Peyer's patch (tissue), 4 donors: ENCODE measurements around the gene FLRT3. TPM values are rescaled to one million over a fixed set of nuclear protein-coding genes. Genes with fewer than 3 reads are reported as not detected.

Experiments
- DNase-seq, 3 donors: peaks; one replicate each; pipeline ENCODE4 v3.0.0-alpha.2; 2017 to 2019
- H3K27ac ChIP-seq, 4 donors: fragments of 200-600 bp; sonication (generic); one replicate each; pipeline ENCODE4 v1.5.1; 2016 to 2019
- H3K27me3 ChIP-seq, 2 donors: fragments of 200-600 bp; sonication (generic); one replicate each; pipeline ENCODE4 v1.5.1; 2019
- H3K36me3 ChIP-seq, 3 donors: fragments of 200-600 bp; sonication (generic); one replicate each; pipeline ENCODE4 v1.5.1; 2016 to 2019
- H3K4me1 ChIP-seq, 4 donors: fragments of 200-600 bp; sonication (generic); one replicate each; pipeline ENCODE4 v1.5.1; 2016 to 2019
- H3K4me3 ChIP-seq, 4 donors: fragments of 200-600 bp; sonication (generic); 1 replicate in 3 of 4; 2 replicates in 1 of 4; pipeline ENCODE4 v1.5.1; 2016 to 2019; ENCODE audit warnings: mild to moderate bottlenecking in 1 of 4
- H3K9me3 ChIP-seq, 4 donors: fragments of 200-600 bp; sonication (generic); one replicate each; pipeline ENCODE4 v1.5.1; 2016 to 2019; ENCODE audit warnings: mild to moderate bottlenecking in 1 of 4
- POLR2A ChIP-seq, 2 donors: fragments of 450-650 bp; IDR thresholded peaks; one replicate each; pipeline ENCODE4 v1.5.1; 2017; ENCODE audit warnings: antibody characterized with exemption in 2 of 2, mild to moderate bottlenecking in 2 of 2, moderate library complexity in 2 of 2
- total RNA-seq, 4 donors: library from RNA; depleted of rRNA; stranded (reverse); fragments of >200 nt; gene quantifications; one replicate each; pipeline ENCODE4 v1.1.0, GENCODE V29; 2016
- TF ChIP-seq, protein P1 (sequence below), 6 experiments: fragments of 450-650 bp in 4 of 6; fragments of 200-600 bp in 2 of 6; sonication (generic) in 1 of 6; IDR thresholded peaks; one replicate each; pipeline ENCODE4 v1.5.1; 2017 to 2019; ENCODE audit warnings: antibody characterized with exemption in 6 of 6, mild to moderate bottlenecking in 3 of 6, moderate library complexity in 1 of 6

The FLRT3 gene
- total RNA-seq, result 1 to 10 TPM in 3 of 4 donors, not detected in 1; 1.1 to 8.8 (median 3.9) TPM

DNA sequence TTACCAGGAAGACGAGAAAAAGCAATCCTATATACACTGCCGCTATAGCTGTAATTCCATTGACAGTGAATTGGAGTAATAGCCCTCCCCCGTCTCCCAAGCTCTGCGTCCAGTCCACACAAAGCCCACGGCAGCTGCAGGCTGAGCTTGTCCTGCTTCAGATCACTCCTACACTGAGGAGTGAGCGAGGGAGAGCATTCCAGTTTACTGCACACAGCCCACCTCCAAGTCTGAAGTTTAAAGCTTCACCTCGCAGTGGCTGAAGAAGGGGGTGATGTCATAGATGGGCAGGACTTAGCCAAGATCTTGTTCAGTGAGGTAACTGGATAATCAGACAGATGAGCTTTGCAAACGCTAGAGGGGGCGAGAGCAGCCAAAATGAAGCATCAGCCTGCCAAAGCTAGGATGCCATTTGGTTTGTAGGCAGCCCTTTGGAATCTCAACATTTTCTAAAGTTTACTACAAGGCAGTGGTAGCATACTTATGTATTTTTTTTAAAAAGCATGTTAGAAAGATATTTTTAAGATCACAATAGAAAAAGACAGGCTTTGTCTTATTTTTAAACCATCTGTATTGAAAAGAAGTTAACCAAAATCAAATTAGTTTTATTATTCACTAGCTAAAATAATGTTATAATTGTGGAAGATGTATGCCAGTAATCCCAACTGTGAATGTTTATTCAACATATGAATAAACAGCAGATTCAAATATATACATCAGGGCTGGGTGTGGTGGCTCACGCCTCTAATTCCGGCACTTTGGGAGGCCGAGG is at the start of gene FLRT3:
FLRT3 (minus strand) TSS at position 213 of the 772 bp plus-strand sequence. CDS start 10,106 bp downstream, outside the sequence.
- DNase-seq, result peak in 2 of 3 donors; percentile 68 to 87
- peaks cover 0 to 5% (median 0%) of the 10 kb centered on the region in 4 donors for H3K4me1 ChIP-seq
- H3K36me3 ChIP-seq, result no peaks in the 10 kb centered on the region
- TF ChIP-seq, protein P1, sequence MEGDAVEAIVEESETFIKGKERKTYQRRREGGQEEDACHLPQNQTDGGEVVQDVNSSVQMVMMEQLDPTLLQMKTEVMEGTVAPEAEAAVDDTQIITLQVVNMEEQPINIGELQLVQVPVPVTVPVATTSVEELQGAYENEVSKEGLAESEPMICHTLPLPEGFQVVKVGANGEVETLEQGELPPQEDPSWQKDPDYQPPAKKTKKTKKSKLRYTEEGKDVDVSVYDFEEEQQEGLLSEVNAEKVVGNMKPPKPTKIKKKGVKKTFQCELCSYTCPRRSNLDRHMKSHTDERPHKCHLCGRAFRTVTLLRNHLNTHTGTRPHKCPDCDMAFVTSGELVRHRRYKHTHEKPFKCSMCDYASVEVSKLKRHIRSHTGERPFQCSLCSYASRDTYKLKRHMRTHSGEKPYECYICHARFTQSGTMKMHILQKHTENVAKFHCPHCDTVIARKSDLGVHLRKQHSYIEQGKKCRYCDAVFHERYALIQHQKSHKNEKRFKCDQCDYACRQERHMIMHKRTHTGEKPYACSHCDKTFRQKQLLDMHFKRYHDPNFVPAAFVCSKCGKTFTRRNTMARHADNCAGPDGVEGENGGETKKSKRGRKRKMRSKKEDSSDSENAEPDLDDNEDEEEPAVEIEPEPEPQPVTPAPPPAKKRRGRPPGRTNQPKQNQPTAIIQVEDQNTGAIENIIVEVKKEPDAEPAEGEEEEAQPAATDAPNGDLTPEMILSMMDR (IDR thresholded peaks at IDR 0.05), result peak in 4 of 6 experiments; percentile 32 to 94 (median 88)
- peak; percentile 47 to 96 for TF ChIP-seq POLR2A (IDR thresholded peaks at IDR 0.05)
- H3K9me3 ChIP-seq, result no peaks in the 10 kb centered on the region
- H3K27ac ChIP-seq, result peak within 1 kb of the TSS in 3 of 4 donors; percentile 34 to 81 (median 64)
- H3K4me3 ChIP-seq, result peak within 1 kb of the TSS in 3 of 4 donors; percentile 13 to 62 (median 52)
- H3K27me3 ChIP-seq, result no peaks in the 10 kb centered on the region

DNA sequence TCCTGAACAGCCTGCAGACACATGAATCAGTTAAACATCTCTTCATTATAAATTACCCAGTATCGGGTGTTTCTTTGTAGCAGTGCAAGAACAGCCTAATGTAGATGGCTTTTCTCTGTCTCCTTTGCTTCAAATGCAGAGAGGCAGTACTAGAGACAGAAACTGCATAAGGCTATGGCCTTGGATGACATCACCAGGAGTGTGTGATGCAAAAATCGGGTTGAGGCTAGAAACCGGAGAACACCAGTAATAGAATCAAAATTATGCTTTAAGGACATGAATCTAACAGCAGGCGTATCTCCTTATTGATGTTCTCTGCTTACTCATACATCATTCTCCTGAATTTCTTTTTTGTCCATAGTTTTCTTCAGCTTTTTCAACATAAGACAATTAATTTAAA is 49.3 kb upstream of the FLRT3 start:
- Histone ChIP-seq H3K4me1 (no peaks in the 10 kb centered on the region), H3K27me3 (no peaks in the 10 kb centered on the region), H3K36me3 (no peaks in the 10 kb centered on the region), H3K27ac (no peak overlapping the region), H3K4me3 (no peak overlapping the region), H3K9me3 (peaks cover 0 to 8% (median 0%) of the 10 kb centered on the region in 4 donors)
- no peak for TF ChIP-seq POLR2A (IDR thresholded peaks at IDR 0.05)
- TF ChIP-seq, protein P1 (IDR thresholded peaks at IDR 0.05), result no peak
- no peak for DNase-seq

DNA sequence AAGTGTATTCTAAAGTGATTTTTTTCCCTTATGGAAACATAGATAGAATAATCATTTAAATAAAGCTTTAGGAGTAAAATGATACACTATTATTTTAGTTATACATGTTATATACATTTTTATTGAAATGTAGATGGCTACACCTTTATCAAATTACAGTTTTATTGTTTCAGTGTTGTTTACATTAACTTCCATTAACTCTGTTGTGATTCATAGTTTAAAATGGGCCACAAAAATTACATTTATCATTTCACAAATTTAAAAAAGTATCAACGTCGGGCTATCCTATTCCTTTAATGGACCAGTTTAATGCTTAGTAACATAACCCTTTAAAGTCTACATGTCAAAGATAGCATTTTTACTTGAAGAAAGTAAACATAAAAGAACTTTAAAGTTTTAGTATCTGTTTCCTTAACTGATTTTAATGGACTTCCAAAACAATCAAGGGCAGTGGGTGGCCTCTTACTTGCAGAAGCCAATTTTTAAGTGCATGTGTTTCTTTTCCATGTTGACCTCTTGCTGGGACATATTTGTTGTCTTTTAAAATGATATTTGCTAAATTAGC is 47.8 kb upstream of the FLRT3 start:
- H3K27ac ChIP-seq, result no peak overlapping the region
- no peaks in the 10 kb centered on the region for H3K36me3 ChIP-seq
- no peak overlapping the region for H3K4me3 ChIP-seq
- peaks cover 0 to 8% (median 0%) of the 10 kb centered on the region in 4 donors for H3K9me3 ChIP-seq
- TF ChIP-seq, protein P1 (IDR thresholded peaks at IDR 0.05), result no peak
- TF ChIP-seq POLR2A (IDR thresholded peaks at IDR 0.05), result no peak
- DNase-seq, result no peak
- H3K4me1 ChIP-seq, result no peaks in the 10 kb centered on the region
- no peaks in the 10 kb centered on the region for H3K27me3 ChIP-seq

DNA sequence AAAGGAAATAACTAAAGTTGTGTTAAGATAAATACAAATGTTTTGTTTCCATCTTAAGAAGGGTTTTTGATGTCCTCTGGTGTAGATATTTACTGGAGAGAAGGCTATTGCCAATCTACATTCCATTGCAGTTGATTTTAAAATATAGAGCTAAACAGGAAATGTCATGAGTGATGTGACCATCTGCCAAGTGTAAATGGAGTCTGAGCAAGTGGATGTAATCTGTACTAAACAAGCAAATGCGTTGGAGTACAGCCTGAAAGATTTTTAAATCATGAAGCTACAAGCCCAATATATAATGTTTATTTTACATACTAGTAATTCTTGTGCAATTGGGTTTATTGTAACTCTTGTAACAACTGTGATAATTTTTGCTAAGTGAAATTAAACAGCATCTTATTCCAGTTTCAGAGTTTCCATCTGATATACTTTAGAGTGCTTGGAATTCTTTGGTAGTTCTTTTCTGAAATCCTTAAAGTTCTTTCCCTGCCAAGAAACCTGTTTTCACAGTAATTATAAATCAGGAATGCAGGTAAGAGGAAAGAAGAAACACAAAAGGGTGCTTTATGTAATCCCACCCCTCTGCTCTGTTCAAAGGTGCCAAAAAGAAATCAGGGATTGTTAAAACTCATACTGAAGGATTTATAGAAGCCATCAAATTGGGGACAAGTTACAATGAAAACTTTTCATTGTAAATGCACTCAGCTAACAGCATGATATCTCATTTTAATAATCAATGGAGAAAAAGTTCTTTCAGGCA is 47.2 kb upstream of the FLRT3 start:
- Histone ChIP-seq H3K27me3 (no peaks in the 10 kb centered on the region), H3K4me1 (no peaks in the 10 kb centered on the region), H3K27ac (no peak overlapping the region), H3K36me3 (no peaks in the 10 kb centered on the region), H3K4me3 (no peak overlapping the region), H3K9me3 (peaks cover 0 to 8% (median 0%) of the 10 kb centered on the region in 4 donors)
- DNase-seq, result no peak
- TF ChIP-seq POLR2A (IDR thresholded peaks at IDR 0.05), result no peak
- TF ChIP-seq, protein P1 (IDR thresholded peaks at IDR 0.05), result no peak

DNA sequence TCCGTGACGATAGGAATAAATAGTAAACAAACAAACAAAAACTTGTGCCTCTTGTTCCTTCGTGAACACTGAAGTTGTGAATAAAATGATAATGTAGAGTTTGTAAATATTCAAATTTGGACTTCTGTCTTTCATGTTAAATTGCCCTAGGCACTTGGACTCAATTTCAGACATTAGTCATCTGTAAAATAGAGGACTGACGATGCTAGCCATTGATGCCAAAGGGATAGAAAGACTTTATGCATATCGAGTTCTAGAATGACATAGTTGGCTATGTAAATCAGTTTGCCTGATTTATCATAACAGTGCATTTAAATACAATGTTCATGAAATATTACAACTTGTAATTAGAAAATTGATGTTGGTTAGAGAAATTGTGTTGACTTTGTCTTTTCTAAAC is 45.9 kb upstream of the FLRT3 start:
- Histone ChIP-seq H3K27me3 (no peaks in the 10 kb centered on the region), H3K4me3 (no peak overlapping the region), H3K27ac (no peak overlapping the region), H3K9me3 (peaks cover 0 to 8% (median 0%) of the 10 kb centered on the region in 4 donors), H3K36me3 (no peaks in the 10 kb centered on the region), H3K4me1 (no peaks in the 10 kb centered on the region)
- DNase-seq, result no peak
- TF ChIP-seq POLR2A (IDR thresholded peaks at IDR 0.05), result no peak
- TF ChIP-seq, protein P1 (IDR thresholded peaks at IDR 0.05), result no peak
